Loucy (cell line): ENCODE results near the gene GIGYF2.

Source experiments
- H2AFZ ChIP-seq: fragments of 200-600 bp; sonication (generic); 2 replicates; pipeline ENCODE4 v1.6.0; 2016; ENCODE audit warnings: antibody characterized with exemption, mild to moderate bottlenecking, low read length, moderate library complexity
- H3F3A ChIP-seq: fragments of 200-600 bp; 2 replicates; pipeline ENCODE4 v1.6.0; 2016; ENCODE audit warnings: antibody characterized with exemption, low read depth, mild to moderate bottlenecking
- H3K27me3 ChIP-seq: fragments of 200-600 bp; sonication (generic); 2 replicates; pipeline ENCODE4 v1.6.1; 2014; ENCODE audit warnings: low read length, mild to moderate bottlenecking; ENCODE audit not compliant: insufficient read depth, poor library complexity, severe bottlenecking
- H3K36me3 ChIP-seq: fragments of 200-600 bp; sonication (generic); 2 replicates; pipeline ENCODE4 v1.6.1; 2016; ENCODE audit warnings: low read length; ENCODE audit not compliant: insufficient read depth
- H3K4me1 ChIP-seq: fragments of 200-600 bp; sonication (generic); 2 replicates; pipeline ENCODE4 v1.5.1; 2014; ENCODE audit warnings: low read length, mild to moderate bottlenecking; ENCODE audit not compliant: insufficient read depth, poor library complexity, severe bottlenecking
- H3K4me2 ChIP-seq: fragments of 200-600 bp; sonication (generic); 2 replicates; pipeline ENCODE4 v1.6.0; 2014; ENCODE audit warnings: antibody characterized with exemption, low read length, low read depth, mild to moderate bottlenecking; ENCODE audit not compliant: poor library complexity, severe bottlenecking
- H3K4me3 ChIP-seq: fragments of 200-600 bp; sonication (generic); 2 replicates; pipeline ENCODE4 v1.5.1; 2014; ENCODE audit warnings: low read length, mild to moderate bottlenecking, mixed read lengths; ENCODE audit not compliant: poor library complexity, severe bottlenecking
- H3K79me2 ChIP-seq: fragments of 200-600 bp; sonication (generic); 2 replicates; pipeline ENCODE4 v1.6.1; 2014; ENCODE audit warnings: low read length; ENCODE audit not compliant: insufficient read depth
- H3K9ac ChIP-seq: fragments of 200-600 bp; sonication (generic); 2 replicates; pipeline ENCODE4 v1.6.0; 2014; ENCODE audit warnings: mild to moderate bottlenecking, low read depth, low read length, moderate library complexity; ENCODE audit not compliant: poor library complexity, severe bottlenecking
- H3K9me2 ChIP-seq: fragments of 200-600 bp; sonication (generic); replicated peaks from 2 replicates; pipeline ENCODE4 v1.6.1; 2016; ENCODE audit warnings: low read depth, low read length, mixed read lengths
- H3K9me3 ChIP-seq: fragments of 200-600 bp; sonication (generic); 2 replicates; pipeline ENCODE4 v1.6.1; 2014; ENCODE audit warnings: mild to moderate bottlenecking, antibody characterized with exemption, low read length, low read depth; ENCODE audit not compliant: insufficient read depth
- H4K20me1 ChIP-seq: fragments of 200-600 bp; sonication (generic); 2 replicates; pipeline ENCODE4 v1.6.0; 2014; ENCODE audit warnings: antibody characterized with exemption, low read length, mild to moderate bottlenecking; ENCODE audit not compliant: insufficient read depth, poor library complexity, severe bottlenecking
- CTCF ChIP-seq: fragments of 200-600 bp; sonication (generic); conservative IDR thresholded peaks from 2 replicates; pipeline ENCODE4 v1.5.1; 2014; ENCODE audit warnings: mild to moderate bottlenecking, antibody characterized with exemption, low read length
- EZH2phosphoT487 ChIP-seq: fragments of 200-600 bp; IDR thresholded peaks from 2 replicates; pipeline ENCODE4 v1.6.1; 2018; ENCODE audit warnings: antibody characterized with exemption, mild to moderate bottlenecking, moderate library complexity, borderline replicate concordance

GIGYF2 gene

GRCh38 chr2:232890536-232890895, 193.4 kb downstream of the GIGYF2 start:
- TF ChIP-seq CTCF (no peak), EZH2phosphoT487 (no peak)
- H3K9ac ChIP-seq = no peak overlapping the region
- no peaks in the 10 kb centered on the region for H3F3A ChIP-seq
- no peak overlapping the region for H3K4me3 ChIP-seq
- H3K36me3 ChIP-seq = no peaks in the 10 kb centered on the region
- no peaks in the 10 kb centered on the region for H4K20me1 ChIP-seq
- no peaks in the 10 kb centered on the region for H3K9me3 ChIP-seq
- H3K27me3 ChIP-seq = no peaks in the 10 kb centered on the region
- no peak overlapping the region for H3K4me2 ChIP-seq
- H3K79me2 ChIP-seq = no peaks in the 10 kb centered on the region
- H3K4me1 ChIP-seq = peaks cover 4% of the 10 kb centered on the region
- H3K9me2 ChIP-seq = no peaks in the 10 kb centered on the region
- H2AFZ ChIP-seq = peak overlapping the region; percentile 68

DNA sequence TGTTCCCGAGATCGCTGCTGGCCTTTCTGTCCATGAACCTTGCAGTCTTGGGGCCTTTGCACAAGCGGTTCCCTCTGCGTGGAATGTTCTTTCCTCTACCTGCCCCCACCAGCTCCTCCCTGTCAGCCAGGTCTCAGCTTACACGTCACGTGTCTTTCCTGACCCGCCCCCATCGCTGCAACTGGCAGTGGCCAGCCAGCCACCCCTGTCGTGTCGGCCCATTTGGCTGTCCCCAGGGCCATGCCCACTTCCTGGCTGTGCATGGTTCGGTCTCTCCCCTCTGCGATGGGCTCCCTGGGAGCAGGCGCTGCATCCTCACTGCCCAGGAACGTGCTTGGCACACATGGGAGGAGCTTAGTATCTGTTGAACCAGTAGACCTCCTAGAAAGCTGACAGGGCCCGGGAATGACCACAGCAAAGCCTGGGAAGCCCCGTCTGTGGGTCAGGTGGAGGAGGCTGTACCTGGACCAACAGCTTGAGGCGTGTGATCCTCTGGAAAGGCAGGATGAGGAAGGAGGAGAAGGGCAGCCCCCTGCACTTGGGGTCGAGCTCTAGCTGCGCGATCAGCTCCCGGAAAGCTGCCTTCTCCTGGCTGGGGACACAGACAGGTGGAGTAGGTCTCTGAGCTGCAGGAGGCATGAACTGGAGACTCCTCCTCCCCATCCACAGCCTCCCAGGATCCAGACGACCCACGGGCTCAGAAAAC, 193.9 kb downstream of the GIGYF2 start:
- peak overlapping the region; percentile 68 for H2AFZ ChIP-seq
- no peaks in the 10 kb centered on the region for H3K27me3 ChIP-seq
- H3F3A ChIP-seq = no peaks in the 10 kb centered on the region
- H3K9ac ChIP-seq = no peak overlapping the region
- no peak for TF ChIP-seq EZH2phosphoT487
- no peak for TF ChIP-seq CTCF
- H3K9me3 ChIP-seq = no peaks in the 10 kb centered on the region
- peaks cover 4% of the 10 kb centered on the region for H3K4me1 ChIP-seq
- H3K9me2 ChIP-seq = no peaks in the 10 kb centered on the region
- H3K4me3 ChIP-seq = no peak overlapping the region
- H4K20me1 ChIP-seq = no peaks in the 10 kb centered on the region
- no peak overlapping the region for H3K4me2 ChIP-seq
- H3K79me2 ChIP-seq = no peaks in the 10 kb centered on the region
- H3K36me3 ChIP-seq = no peaks in the 10 kb centered on the region

- H3K4me2 ChIP-seq = no peak overlapping the region
- no peak for TF ChIP-seq CTCF
- TF ChIP-seq EZH2phosphoT487 = no peak
- no peaks in the 10 kb centered on the region for H4K20me1 ChIP-seq
- no peak overlapping the region for H2AFZ ChIP-seq
- no peaks in the 10 kb centered on the region for H3K9me2 ChIP-seq
- peaks cover 4% of the 10 kb centered on the region for H3K4me1 ChIP-seq
- no peak overlapping the region for H3K4me3 ChIP-seq
- H3F3A ChIP-seq = no peaks in the 10 kb centered on the region
- no peaks in the 10 kb centered on the region for H3K36me3 ChIP-seq
- no peaks in the 10 kb centered on the region for H3K79me2 ChIP-seq
- no peaks in the 10 kb centered on the region for H3K27me3 ChIP-seq
- no peak overlapping the region for H3K9ac ChIP-seq
- H3K9me3 ChIP-seq = no peaks in the 10 kb centered on the region
Measured at GRCh38 chr2:232891621-232892071, 194.5 kb downstream of the GIGYF2 start.
